ENCODE measurements around the gene CPEB1.

Gene CPEB1

GRCh38 chr15:82679626-82680199 is 32.5 kb upstream of the CPEB1 start:
- H3K27ac ChIP-seq = no peak overlapping the region
- TF ChIP-seq CTCF (conservative IDR thresholded peaks at IDR 0.05; ENCODE audit: low read depth) = no peak
- CTCF ChIA-PET = interaction anchor here (0.6 kb wide), 1 partner anchor 135 kb away, joined by 3 read pairs; no protein-coding TSS in a partner anchor
- POLR2A ChIA-PET (ENCODE audit: low non-redundant PET) = no interaction called here
- DNase-seq (ENCODE audit: low spot score) = no peak

GRCh38 chr15:82677720-82678323 is 30.7 kb upstream of the CPEB1 start:
- ChIA-PET CTCF (no interaction called here), POLR2A (ENCODE audit: low non-redundant PET) (no interaction called here)

GRCh38 chr15:82674873-82675272 is 27.7 kb upstream of the CPEB1 start:
- DNase-seq (ENCODE audit: low spot score) = no peak
- ChIA-PET CTCF (no interaction called here), POLR2A (ENCODE audit: low non-redundant PET) (no interaction called here)
- no peak for TF ChIP-seq CTCF (conservative IDR thresholded peaks at IDR 0.05; ENCODE audit: low read depth)
- H3K27ac ChIP-seq = no peak overlapping the region

More at GRCh38 chr15:82677720-82678323, 30.7 kb upstream of the CPEB1 start:
- H3K27ac ChIP-seq = no peak overlapping the region
- no peak for DNase-seq (ENCODE audit: low spot score)
- no peak for TF ChIP-seq CTCF (conservative IDR thresholded peaks at IDR 0.05; ENCODE audit: low read depth)

- no peak for TF ChIP-seq CTCF (conservative IDR thresholded peaks at IDR 0.05; ENCODE audit: low read depth)
- ChIA-PET CTCF (no interaction called here), POLR2A (ENCODE audit: low non-redundant PET) (no interaction called here)
- DNase-seq (ENCODE audit: low spot score) = no peak
- no peak overlapping the region for H3K27ac ChIP-seq
Measured at GRCh38 chr15:82670699-82671098, 23.5 kb upstream of the CPEB1 start.

- ChIA-PET CTCF (no interaction called here), POLR2A (ENCODE audit: low non-redundant PET) (no interaction called here)
- TF ChIP-seq CTCF (conservative IDR thresholded peaks at IDR 0.05; ENCODE audit: low read depth) = no peak
- no peak overlapping the region for H3K27ac ChIP-seq
- no peak for DNase-seq (ENCODE audit: low spot score)
Measured at GRCh38 chr15:82666606-82667005, 19.4 kb upstream of the CPEB1 start.

- ChIA-PET POLR2A (ENCODE audit: low non-redundant PET) (no interaction called here), CTCF (no interaction called here)
- no peak overlapping the region for H3K27ac ChIP-seq
- no peak for TF ChIP-seq CTCF (conservative IDR thresholded peaks at IDR 0.05; ENCODE audit: low read depth)
- no peak for DNase-seq (ENCODE audit: low spot score)
Measured at GRCh38 chr15:82664021-82664420, 16.9 kb upstream of the CPEB1 start.

Data from RWPE1 (cell line).